Hepatocyte (in vitro differentiated cells): ENCODE measurements around the gene IDH2.

Source experiments
- EZH2phosphoT487 ChIP-seq: fragments of 200-600 bp; sonication (generic); IDR thresholded peaks from one replicate; pipeline ENCODE4 v1.6.1; 2018; ENCODE audit warnings: antibody characterized with exemption, mild to moderate bottlenecking, low read depth, moderate library complexity; ENCODE audit not compliant: unreplicated experiment, severe bottlenecking
- TF ChIP-seq, protein P1 (sequence below): fragments of 200-600 bp; sonication (generic); IDR thresholded peaks from 2 replicates; pipeline ENCODE4 v1.5.1; 2016; ENCODE audit warnings: antibody characterized with exemption, mild to moderate bottlenecking; ENCODE audit not compliant: poor library complexity

DNA sequence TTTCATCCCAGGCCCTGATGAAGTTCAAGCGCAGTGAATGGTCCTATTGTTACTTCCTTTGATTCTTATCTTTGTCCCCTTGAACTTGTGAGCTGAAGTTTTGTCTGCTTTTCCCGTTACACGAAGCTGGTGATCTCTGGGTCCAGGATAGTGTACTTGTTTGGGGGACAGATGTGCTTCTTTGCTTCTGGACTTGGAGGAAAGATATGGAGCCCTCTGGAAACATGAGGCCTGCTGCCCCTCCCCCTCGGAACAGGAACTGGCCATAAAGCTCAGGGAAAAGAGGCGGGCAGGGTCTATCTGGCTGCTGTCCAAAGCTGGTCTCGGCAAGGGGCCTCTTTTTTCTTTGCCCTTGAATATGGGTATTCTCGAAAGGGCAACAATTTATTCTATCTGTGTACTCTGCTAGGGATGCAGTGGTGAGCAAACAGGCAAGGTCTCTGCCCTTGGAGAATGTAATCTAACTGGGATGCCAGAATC lies 47.6 kb downstream of the IDH2 start:
- TF ChIP-seq, protein P1, sequence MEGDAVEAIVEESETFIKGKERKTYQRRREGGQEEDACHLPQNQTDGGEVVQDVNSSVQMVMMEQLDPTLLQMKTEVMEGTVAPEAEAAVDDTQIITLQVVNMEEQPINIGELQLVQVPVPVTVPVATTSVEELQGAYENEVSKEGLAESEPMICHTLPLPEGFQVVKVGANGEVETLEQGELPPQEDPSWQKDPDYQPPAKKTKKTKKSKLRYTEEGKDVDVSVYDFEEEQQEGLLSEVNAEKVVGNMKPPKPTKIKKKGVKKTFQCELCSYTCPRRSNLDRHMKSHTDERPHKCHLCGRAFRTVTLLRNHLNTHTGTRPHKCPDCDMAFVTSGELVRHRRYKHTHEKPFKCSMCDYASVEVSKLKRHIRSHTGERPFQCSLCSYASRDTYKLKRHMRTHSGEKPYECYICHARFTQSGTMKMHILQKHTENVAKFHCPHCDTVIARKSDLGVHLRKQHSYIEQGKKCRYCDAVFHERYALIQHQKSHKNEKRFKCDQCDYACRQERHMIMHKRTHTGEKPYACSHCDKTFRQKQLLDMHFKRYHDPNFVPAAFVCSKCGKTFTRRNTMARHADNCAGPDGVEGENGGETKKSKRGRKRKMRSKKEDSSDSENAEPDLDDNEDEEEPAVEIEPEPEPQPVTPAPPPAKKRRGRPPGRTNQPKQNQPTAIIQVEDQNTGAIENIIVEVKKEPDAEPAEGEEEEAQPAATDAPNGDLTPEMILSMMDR, result no peak
- TF ChIP-seq EZH2phosphoT487, result no peak
